HG02588 (cell line): ENCODE results near the gene EPB41L5.
"Not testable (repeated sequence)": the region's sequence is repeated elsewhere in the genome, so short reads cannot be mapped to it uniquely, and the experiment has no call there.

ENCODE experiments used
- ATAC-seq: cut with Tn5 transposase; IDR thresholded peaks from one replicate; pipeline ENCODE4 v1.9.1; 2021; ENCODE audit warnings: mild to moderate bottlenecking, moderate library complexity; ENCODE audit not compliant: unreplicated experiment

Gene EPB41L5

GRCh38 chr2:120029672-120030640 is 17.1 kb downstream of the EPB41L5 start:
- ATAC-seq = no peak

GRCh38 chr2:120032297-120032696 is 19.4 kb downstream of the EPB41L5 start:
- ATAC-seq = no peak

- ATAC-seq = no peak
Observed at GRCh38 chr2:120034027-120034426, 21.1 kb downstream of the EPB41L5 start.

- ATAC-seq = no peak
Observed at GRCh38 chr2:120034621-120035020, 21.7 kb downstream of the EPB41L5 start.

- ATAC-seq = no peak
Observed at GRCh38 chr2:120036145-120036544, 23.3 kb downstream of the EPB41L5 start.

- ATAC-seq = no peak
Observed at GRCh38 chr2:120037995-120038541, 25.2 kb downstream of the EPB41L5 start.

- no peak for ATAC-seq
Observed at GRCh38 chr2:120042359-120042758, 29.5 kb downstream of the EPB41L5 start.

GRCh38 chr2:120044336-120044735 is 31.5 kb downstream of the EPB41L5 start:
- no peak for ATAC-seq

- ATAC-seq = not testable (repeated sequence)
Observed at GRCh38 chr2:120045775-120046174, 32.9 kb downstream of the EPB41L5 start.

GRCh38 chr2:120046252-120046651 is 33.4 kb downstream of the EPB41L5 start:
- not testable (repeated sequence) for ATAC-seq

GRCh38 chr2:120052597-120052996 is 39.7 kb downstream of the EPB41L5 start:
- no peak for ATAC-seq

GRCh38 chr2:120053891-120054290 is 41.0 kb downstream of the EPB41L5 start:
- no peak for ATAC-seq

GRCh38 chr2:120059483-120059882 is 46.6 kb downstream of the EPB41L5 start:
- no peak for ATAC-seq

- no peak for ATAC-seq
Observed at GRCh38 chr2:120060088-120060623, 47.3 kb downstream of the EPB41L5 start.

- ATAC-seq = no peak
Observed at GRCh38 chr2:120064664-120065063, 51.8 kb downstream of the EPB41L5 start.

- ATAC-seq = no peak
Observed at GRCh38 chr2:120066800-120067547, 54.1 kb downstream of the EPB41L5 start.

GRCh38 chr2:120068040-120068658 is 55.3 kb downstream of the EPB41L5 start:
- not testable (repeated sequence) for ATAC-seq

GRCh38 chr2:120075545-120075944 is 62.7 kb downstream of the EPB41L5 start:
- no peak for ATAC-seq

GRCh38 chr2:120077896-120078295 is 65.0 kb downstream of the EPB41L5 start:
- no peak for ATAC-seq

- no peak for ATAC-seq
Observed at GRCh38 chr2:120079647-120080046, 66.8 kb downstream of the EPB41L5 start.

GRCh38 chr2:120091436-120091835 is 78.6 kb downstream of the EPB41L5 start:
- ATAC-seq = no peak
